Kidney tubule cell (primary cell): Measurements from ENCODE around the gene APOBEC2.

Experiments used
- DNase-seq: peaks from one replicate; pipeline ENCODE4 v3.0.0-alpha.2; 2018; ENCODE audit warnings: low spot score

The APOBEC2 gene

DNA sequence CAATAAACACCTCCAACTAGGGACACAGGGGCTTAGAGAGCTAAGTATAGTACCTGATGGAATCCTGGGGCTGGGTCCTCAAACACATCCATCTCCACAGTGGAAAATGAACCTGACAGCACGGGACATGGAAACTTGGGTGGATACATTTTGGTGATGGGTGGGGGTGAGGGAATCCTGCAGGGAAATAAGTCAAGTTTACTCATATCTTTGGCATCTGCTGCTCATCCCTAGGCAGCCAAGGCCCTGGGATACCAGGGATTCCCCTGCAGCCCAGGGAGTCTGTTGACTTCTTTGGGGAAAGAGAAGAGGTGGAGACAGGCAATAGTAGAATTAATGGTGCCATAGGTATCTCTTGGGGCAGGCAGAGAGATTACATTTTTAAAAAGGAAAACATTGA lies 6.6 kb downstream of the APOBEC2 start:
- peak; percentile 74 for DNase-seq

GRCh38 chr6:41061196-41061726 lies 8.3 kb downstream of the APOBEC2 start:
- peak; percentile 24 for DNase-seq

DNA sequence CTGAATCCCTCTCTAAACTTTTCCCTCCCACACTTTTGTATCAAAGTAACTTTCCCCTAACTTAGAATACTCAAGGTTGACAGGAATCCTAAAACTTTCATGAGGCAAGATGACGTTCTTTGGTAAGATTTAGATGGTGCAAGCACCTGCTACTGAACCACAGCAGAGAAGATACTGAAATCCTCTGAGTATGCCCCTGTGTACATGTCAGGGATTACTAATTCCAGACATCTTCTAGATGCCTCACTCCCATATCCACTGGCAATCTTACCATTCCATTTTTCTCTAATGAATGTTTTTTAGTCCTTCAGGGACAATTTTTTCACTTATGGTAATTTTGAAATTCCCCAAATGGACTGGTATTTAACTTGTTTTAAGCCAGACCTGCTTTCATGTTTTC lies 9.1 kb downstream of the APOBEC2 start:
- DNase-seq, result no peak

GRCh38 chr6:41063884-41064285 lies 10.9 kb downstream of the APOBEC2 start:
- DNase-seq, result no peak

GRCh38 chr6:41064841-41065240 lies 11.8 kb downstream of the APOBEC2 start:
- peak; percentile 33 for DNase-seq

- no peak for DNase-seq
These were observed 12.6 kb downstream of the APOBEC2 start for GRCh38 chr6:41065550-41066026.

GRCh38 chr6:41066867-41067304 lies 13.9 kb downstream of the APOBEC2 start:
- peak; percentile 82 for DNase-seq

DNA sequence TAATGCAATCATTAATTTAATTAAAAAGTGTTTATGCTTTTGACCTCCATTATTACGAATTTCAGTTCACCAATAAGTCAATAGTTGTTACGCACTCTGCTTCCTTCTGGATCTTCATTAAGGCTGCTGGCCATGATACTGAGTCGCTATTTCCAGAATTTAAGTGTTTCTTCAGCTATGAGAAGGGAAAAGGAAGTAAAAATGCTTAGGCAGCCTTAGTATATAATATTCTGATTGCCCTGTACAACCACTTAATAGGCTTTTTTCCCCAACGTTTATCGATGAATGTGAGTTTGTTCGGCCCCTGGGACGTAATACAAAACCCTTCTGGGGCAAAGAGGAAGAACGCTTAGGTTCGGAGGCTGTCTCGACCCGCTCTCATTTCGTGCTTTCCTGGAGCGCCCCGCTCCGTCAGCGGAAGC lies 18.5 kb downstream of the APOBEC2 start:
- no peak for DNase-seq

- DNase-seq, result peak; percentile 99
These were observed 19.2 kb downstream of the APOBEC2 start, which contains the start of gene OARD1 for GRCh38 chr6:41071923-41072835. OARD1 (minus strand) TSS chr6:41072356; CDS start chr6:41071634, 722 bp downstream.

DNA sequence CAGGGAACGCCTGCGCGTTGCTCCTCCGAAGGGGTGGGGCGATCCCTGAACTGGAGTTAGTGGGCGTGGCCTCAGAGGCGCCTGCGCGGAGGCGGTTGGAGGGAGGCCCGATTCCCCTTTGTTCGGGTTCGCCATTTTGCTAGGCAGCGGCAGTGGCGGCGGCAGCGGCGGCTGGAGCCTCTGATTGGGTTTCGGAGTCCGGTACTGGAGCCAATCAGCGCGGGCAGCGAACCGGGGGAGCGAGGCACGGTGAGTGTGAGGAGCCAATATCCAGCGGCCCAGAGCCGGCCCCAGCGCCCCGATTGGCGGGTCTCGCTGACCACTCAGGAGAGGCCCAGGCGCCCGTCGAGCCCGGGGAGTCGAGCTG lies 19.8 kb downstream of the APOBEC2 start, which contains the start of gene NFYA:
Gene NFYA (plus strand): TSS at position 139 of the 367 bp plus-strand sequence. CDS start 6,116 bp downstream, outside the sequence.
- no peak for DNase-seq

- peak; percentile 82 for DNase-seq
These were observed 20.4 kb downstream of the APOBEC2 start for GRCh38 chr6:41073203-41073967.

- peak; percentile 25 for DNase-seq
These were observed 21.1 kb downstream of the APOBEC2 start for GRCh38 chr6:41073968-41074691.

- no peak for DNase-seq
These were observed 21.9 kb downstream of the APOBEC2 start for GRCh38 chr6:41074692-41075436.

DNA sequence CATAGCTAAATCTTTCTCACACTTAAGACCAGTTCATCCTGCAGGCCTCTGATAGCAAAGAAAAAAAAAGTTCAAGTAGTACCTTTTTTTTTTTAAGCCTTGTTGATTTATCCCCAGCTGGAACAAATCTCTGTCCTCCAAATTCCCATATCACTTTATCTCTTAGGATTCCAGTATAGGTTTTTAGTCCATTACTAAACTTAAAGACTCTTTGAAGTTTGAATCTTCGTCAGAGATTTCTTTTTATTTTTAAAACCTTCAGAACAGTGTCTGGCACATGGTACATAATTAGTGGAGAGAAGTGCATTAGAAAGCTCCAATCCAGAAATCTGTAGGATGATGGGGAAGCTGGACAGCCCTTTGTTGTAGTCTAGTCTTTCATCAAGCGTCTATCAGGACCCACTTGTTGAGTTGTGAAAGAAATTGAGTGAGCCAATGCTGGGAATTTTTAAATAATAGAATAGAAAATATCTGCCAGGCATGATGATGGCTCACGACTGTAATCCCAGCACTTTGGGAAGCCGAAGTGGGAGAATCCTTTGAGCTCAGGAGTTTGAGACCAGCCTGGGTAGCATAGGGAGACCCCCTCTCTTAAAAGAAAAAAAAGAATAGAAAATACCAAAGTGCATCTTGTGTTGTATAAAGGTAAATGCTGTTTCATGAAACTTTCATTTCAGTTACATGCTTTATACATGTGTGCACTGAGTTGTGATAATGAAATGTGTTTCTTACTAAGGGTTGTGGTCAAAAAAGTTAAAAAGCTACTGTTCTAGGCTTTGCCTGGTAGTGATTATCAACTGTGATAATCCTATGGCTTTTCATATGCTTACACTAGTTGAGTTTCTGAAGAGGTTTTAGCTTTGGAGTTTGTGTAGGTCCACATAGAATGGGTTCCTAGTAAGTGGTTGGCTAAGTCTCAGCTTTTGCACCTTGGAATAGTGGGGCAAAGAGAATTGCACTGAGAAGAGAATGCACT lies 22.9 kb downstream of the APOBEC2 start:
- no peak for DNase-seq

DNA sequence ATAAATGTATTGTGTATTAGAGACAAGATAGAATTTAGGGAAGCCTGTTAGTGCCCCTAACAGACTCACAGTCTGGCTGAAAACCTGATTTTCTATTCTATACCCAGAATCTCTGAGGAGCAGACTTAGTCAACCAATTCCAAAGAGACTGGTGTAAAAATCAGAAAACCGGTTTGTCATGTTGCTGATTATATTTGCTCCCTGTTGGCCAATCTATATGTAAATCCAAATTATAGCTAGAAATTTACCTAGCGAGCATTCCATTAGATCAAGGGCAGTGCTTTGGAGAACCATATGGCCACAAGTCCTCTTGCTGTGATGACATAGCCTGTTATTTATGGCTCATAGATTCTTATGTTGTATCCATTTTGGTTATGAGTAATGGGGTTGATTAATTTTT lies 24.5 kb downstream of the APOBEC2 start:
- no peak for DNase-seq

DNA sequence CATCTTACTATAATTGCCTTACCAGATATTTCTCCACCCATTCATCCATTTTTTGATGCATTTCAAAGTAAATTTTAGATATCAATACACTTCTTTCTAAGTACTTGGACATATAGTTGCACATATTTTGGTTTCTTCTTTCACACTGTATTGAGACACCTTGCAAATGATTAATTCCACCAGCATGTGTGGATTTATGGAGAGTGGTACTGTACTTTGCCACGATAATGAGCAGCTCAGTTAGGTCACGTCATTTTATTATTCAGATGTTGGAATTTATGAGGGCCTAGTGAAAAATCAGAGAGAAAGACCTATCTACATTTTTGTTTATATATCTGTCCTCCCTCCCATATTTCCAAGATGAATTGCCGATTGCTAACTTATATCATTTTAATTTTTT lies 25.1 kb downstream of the APOBEC2 start:
- no peak for DNase-seq

DNA sequence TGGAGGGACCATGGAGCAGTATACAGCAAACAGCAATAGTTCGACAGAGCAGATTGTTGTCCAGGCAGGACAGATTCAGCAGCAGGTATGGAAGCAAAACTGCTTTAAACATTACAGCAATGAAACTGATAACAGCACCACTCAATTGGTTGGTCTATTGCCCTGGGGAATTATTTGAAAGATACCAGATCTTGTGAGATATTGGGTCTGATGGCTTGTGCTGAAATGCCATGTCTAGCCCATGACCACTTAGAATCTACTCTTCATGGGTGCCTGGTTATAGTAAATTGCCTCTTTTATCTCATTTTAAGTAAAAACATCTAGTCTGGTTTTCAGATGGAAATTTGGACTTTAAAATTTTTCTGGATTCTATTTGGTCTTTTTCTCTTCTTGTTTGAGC lies 26.1 kb downstream of the APOBEC2 start:
- DNase-seq, result no peak

DNA sequence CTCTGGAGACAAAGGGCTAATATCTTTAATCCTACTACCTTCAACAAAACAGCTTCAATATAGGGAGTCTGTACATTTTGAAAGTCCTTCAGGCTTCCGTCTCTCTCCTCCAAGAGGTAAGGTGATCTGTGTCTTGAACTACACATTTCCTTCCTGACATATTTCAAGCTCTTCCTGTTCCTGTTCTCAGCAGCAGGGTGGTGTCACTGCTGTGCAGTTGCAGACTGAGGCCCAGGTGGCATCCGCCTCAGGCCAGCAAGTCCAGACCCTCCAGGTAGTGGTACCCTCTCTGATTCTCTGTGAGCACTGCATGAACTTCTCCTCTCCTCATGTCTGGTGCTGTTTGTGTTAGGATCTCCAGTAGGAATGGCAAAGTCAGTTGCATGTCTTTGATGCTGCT lies 27.6 kb downstream of the APOBEC2 start:
- no peak for DNase-seq

DNA sequence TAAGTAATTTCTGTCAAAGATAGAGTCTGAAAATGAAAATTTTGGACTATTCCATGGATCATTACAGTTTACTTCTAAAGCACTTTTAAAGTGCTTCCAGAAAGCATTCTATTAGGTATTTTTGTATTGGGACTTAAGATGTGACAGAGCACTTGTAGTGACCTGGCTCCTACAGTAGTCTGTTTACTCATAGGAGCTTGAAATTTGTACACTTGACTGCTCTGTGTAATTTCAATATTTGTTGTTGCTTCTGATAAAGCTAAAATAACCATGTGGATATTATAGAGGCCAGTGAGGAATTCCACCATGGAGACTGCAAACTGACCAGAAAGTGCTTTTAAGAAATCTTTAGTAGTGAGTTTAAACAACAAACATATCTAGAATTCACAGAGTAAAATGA lies 30.1 kb downstream of the APOBEC2 start:
- no peak for DNase-seq

DNA sequence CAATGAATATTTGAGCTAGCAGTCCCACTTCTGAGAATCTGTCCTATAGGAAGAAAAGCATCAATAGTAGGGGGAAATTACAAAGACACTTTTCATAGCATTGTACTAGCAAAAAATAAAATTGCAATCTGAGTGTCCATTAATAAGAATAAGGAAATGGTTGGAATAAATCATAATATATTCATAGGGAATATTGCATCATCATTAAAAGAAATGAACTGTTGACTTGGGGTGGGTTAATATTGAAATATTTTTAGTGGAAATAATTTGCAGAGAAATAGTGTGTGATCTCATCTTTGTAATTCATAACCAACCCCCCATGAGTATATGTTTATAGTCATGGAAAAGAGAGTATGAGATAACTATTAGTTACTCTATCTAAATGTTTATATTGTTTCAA lies 32.2 kb downstream of the APOBEC2 start:
- no peak for DNase-seq
